GM19397 (cell line): ENCODE results near the gene TEAD2.
"Not testable (repeated sequence)": the region's sequence is repeated elsewhere in the genome, so short reads cannot be mapped to it uniquely, and the experiment has no call there.

Source experiments
- ATAC-seq: cut with Tn5 transposase; IDR thresholded peaks from one replicate; pipeline ENCODE4 v1.9.1; 2021; ENCODE audit warnings: mild to moderate bottlenecking, moderate library complexity; ENCODE audit not compliant: unreplicated experiment

TEAD2 gene

DNA sequence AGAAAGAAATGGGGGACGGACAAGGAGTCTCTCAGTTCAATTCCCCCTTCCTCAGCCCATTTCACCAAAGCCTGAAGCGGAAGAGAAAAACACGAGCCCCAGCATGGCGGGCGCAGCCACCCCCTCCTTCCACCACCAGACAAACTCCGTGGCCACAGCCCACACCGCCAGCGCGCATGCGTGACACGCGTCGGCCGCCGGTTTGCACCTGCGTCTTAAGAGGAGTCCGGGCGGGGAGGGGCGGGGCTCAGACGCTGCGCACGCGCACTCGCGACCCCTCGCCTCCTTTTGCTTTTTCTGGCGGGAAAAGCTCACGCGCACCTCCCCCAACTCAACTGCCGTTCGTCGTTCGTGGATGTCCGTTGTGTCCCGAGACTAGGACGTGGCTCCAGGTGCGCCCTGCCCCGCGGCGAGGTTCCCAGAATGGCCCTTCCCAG is 25.7 kb upstream of the TEAD2 start, which contains the start of gene KASH5:
TSS of gene KASH5 (plus strand) at position 314 of the 437 bp plus-strand sequence. CDS start 2,635 bp downstream, outside the sequence.
- peak; percentile 65 for ATAC-seq

DNA sequence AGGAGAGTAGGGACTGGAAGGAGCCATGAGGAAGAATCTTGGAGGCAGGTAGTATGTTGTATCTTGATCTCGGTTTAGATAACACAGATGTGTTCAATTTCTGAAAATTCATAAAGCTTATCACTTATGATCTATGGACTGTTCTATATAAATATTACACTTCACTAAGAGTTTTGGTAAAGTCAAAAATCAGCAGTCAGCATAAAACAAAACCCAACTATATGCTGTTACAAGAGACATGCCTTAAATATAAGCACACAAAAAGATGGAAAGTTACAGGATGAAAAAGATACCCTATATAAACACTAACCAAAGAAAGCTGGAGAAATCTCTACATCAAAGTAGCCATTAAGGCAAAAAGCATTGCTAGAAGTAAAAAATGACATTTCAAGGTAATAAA is 21.4 kb upstream of the TEAD2 start:
- no peak for ATAC-seq

- no peak for ATAC-seq
Measured at GRCh38 chr19:49382639-49383038, 20.4 kb upstream of the TEAD2 start.

DNA sequence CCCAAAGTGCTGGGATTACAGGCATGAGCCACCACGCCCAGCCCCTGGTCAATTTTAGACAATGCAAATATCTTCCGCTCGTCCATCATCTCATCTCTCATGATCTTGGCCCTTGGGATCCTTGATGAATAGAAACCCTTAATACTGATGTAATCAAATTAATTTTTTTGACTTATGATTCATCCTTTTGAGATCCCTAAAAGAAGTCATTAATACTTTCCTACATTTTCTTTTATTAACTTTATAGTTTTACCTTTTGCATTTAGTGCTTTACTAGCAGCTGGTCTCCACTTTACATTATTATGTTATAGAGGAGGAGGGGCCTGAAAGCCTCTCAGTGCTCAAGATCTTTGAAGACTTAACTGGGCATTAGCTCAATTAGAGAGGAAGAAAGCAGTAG is 18.2 kb upstream of the TEAD2 start:
- no peak for ATAC-seq

- no peak for ATAC-seq
Measured at GRCh38 chr19:49378512-49378911, 16.3 kb upstream of the TEAD2 start.

DNA sequence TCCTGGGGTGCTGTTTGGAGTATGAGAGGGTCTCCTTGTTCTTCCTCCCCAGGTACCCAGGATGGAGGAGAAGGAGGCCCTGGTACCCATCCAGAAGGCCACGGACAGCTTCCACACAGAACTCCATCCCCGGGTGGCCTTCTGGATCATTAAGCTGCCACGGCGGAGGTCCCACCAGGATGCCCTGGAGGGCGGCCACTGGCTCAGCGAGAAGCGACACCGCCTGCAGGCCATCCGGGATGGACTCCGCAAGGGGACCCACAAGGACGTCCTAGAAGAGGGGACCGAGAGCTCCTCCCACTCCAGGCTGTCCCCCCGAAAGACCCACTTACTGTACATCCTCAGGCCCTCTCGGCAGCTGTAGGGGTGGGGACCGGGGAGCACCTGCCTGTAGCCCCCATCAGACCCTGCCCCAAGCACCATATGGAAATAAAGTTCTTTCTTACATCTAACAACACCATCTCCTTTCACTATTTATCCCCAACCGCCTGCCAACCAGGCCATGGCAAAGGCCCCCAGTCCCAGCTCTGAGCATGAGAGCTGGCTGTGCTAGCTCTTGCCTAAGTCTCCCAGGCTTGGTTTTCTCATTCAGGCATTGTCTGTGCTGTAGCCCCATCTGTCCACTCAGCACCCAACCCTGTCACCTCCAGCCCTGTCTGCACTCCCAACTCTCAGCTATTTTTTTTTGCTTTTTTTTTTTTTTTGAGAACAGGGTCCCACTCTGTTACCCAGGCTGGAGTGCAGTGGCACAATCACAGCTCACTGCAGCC is 12.6 kb upstream of the TEAD2 start:
- no peak for ATAC-seq

DNA sequence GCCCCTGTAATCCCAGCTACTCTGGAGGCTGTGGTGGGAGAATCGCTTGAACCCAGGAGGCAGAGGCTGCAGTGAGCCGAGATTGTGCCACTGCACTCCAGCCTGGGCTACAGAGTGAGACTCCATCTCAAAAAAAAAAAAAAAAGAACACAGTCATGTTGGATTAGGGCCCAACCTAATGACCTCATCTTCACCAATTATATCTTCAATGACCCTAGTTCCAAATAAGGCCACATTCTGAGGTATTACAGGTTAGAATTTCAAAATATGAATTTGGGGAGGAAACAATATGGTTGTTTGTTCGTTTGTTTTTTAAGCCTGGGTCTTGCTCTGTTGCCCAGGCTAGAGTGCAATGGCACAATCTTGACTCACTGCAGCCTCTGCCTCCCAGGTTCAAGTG is 11.0 kb upstream of the TEAD2 start:
- not testable (repeated sequence) for ATAC-seq

GRCh38 chr19:49371184-49371583 is 9.0 kb upstream of the TEAD2 start:
- no peak for ATAC-seq

DNA sequence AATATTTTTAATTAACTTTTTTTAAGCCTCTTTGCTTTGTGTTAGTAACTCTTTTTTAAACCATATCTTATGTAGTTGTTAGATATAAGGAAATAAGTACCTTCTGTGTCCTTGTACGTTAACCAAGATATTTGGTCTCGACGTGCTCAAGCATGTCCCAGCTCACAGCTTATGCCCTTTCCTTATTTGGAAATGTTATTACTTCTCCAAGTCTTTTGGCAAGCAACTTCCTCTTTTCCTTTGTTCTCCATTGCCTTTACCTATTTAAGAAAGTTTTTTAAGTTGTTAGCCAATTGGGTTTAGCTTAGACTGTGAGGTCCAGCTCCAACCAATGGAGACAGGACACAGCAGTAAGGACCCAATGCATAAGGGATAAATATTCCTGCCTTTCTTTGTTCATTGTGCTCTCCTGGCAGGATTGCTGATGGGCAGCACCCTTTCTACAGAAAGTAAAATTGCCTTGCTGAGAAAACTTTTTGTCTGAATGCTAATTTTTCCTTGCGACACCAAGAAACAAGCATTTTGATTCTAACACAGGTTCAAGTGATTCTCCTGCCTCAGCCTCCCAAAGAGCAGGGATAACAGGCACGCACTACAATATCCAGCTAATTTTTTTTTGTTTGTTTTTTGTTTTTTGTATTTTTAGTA is 6.6 kb upstream of the TEAD2 start:
- ATAC-seq, result no peak

DNA sequence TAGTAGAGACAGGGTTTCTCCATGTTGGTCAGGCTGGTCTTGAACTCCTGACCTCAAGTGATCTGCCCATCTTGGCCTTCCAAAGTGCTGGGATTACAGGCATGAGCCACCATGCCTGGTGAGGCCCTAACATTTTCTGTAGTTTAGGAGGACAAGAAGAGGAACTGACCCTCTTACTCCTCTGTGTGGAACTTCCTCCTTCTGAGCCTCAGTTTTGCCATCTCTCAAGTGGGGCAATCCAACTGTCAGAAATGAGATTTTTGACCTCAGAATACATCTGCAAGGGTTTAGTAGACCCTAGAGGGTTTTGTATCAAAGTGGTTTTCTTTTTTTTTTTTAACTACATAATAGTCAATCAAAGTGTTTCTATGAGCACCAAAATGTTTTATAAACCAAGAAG is 3.9 kb upstream of the TEAD2 start:
- no peak for ATAC-seq

GRCh38 chr19:49364083-49364737 is 2.0 kb upstream of the TEAD2 start:
- ATAC-seq, result no peak

- no peak for ATAC-seq
Measured at GRCh38 chr19:49363268-49364082, 1.3 kb upstream of the TEAD2 start, which contains the start of gene DKKL1. TSS of gene DKKL1 (plus strand) at chr19:49363877. CDS start at chr19:49363999, 122 bp downstream.

GRCh38 chr19:49362929-49363267 is 682 bp upstream of the TEAD2 start:
- no peak for ATAC-seq

- no peak for ATAC-seq
Measured at GRCh38 chr19:49361438-49362047, 673 bp downstream of the TEAD2 start.

GRCh38 chr19:49359851-49360820 is 2.1 kb downstream of the TEAD2 start:
- no peak for ATAC-seq

- no peak for ATAC-seq
Measured at GRCh38 chr19:49357186-49357585, 5.0 kb downstream of the TEAD2 start.

DNA sequence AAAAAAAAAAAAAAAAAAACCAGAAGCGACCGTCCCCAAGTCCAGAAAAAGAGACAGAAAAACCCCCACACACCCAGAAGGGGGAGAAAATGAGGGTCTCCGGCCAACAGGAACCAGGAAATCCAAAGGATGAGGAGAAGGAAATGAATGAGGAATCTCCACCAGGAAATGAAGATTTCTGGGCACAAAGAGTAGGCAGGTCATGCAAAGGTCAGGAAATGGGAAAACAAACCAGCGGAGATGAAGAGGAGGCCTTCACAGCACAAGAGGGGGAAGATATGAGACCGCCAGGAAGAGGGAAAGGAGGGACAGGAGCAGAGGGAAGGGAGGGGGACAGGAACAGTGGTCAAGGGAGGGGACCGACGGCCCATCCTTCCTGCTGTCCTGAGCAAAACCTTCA is 5.8 kb downstream of the TEAD2 start:
- no peak for ATAC-seq

DNA sequence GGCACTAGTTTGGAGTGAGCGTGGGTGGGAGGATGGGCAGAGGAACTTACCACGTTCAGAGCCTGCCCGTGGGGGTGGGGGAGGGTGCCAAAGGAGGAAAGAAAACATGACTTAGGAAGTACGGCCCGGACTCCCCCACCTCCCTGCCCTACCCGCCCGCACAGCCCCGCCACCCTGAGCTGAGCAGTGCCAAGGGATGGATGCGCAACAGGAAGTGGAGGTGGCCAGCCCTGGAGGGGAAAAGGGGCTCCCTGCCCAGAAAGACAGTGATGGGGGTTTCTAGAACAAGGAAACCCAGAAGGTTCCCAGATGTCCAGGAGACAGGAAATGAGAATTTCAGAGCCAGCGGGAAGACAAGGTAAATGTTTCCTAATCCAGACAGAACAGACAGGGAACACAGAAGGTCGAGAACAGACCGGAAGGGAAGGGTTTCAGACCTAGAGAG is 6.3 kb downstream of the TEAD2 start:
- ATAC-seq, result no peak

- ATAC-seq, result no peak
Measured at GRCh38 chr19:49349567-49349966, 12.6 kb downstream of the TEAD2 start.
